Keratinocyte (primary cell): ENCODE measurements around the gene DPP10.

Experiments
- CTCF ChIP-seq, 3 experiments: IDR thresholded peaks in 1 of 3; conservative IDR thresholded peaks in 1 of 3; optimal IDR thresholded peaks in 1 of 3; 2 replicates in 2 of 3; 3 replicates in 1 of 3; pipeline versions ENCODE3 to v1.5.1; 2011; ENCODE audit warnings: low read length in 3 of 3, mild to moderate bottlenecking in 3 of 3, moderate library complexity in 2 of 3, control low read depth in 1 of 3, inconsistent platforms in 1 of 3; ENCODE audit not compliant: insufficient read depth in 2 of 3; ENCODE audit errors: extremely low read depth in 1 of 3
- EZH2 ChIP-seq: IDR thresholded peaks from one replicate; pipeline ENCODE4 v1.6.1; 2012; ENCODE audit warnings: inconsistent platforms, mild to moderate bottlenecking, low read length, moderate library complexity

GRCh38 chr2:115396579-115396978 is 954.1 kb downstream of the DPP10 start:
- TF ChIP-seq EZH2 (no peak), CTCF (optimal IDR thresholded peaks at IDR 0.05 in 1 of 3, IDR thresholded peaks at IDR 0.05 in 1 of 3, conservative IDR thresholded peaks at IDR 0.05 in 1 of 3; ENCODE audit: extremely low read depth in 1 of 3, insufficient read depth in 2 of 3, low read length in 3 of 3) (no peak)
